Fibroblast of gingiva (primary cell): ENCODE data around the gene DPF3.
A peak's percentile ranks its signal among the peaks of the same experiment; 100 is the strongest.

ENCODE experiments used
- DNase-seq: peaks from one replicate; pipeline ENCODE4 v3.0.0-alpha.2; 2011; ENCODE audit warnings: low read depth

DPF3 gene

DNA sequence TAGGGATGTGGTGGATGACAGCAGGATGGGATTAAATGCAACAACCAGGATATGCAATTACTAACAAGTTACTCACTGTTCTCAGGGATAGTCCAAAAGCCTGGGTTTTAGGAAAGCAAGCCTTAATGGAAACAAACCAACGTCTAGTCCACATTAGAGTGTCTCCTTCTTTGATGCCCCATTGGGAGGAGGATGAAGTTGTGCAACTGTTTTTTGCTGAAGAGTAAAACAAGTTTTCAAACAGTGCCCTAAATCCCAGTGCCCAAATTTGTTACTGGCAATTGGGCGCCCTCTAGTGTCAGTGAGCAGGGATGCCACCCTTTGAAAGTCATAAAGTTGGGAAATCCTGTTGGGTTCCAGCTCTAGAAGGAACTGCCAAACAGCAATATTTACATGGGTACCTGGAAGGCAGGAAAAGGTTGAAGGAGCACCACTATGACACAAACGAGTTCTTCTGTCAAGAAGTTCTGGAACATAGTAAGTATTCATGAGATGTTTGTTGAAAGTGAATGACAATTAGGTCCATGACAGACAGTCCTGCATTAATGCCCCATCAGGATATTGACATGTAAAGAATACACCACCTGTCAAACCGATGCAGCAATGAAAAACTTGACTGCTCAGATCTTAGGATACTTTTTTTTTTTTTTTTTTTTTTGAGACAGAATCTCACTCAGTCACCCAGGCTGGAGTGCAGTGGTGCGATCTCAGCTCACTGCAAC is 11.1 kb upstream of the DPF3 start:
- peak; percentile 85 for DNase-seq

DNA sequence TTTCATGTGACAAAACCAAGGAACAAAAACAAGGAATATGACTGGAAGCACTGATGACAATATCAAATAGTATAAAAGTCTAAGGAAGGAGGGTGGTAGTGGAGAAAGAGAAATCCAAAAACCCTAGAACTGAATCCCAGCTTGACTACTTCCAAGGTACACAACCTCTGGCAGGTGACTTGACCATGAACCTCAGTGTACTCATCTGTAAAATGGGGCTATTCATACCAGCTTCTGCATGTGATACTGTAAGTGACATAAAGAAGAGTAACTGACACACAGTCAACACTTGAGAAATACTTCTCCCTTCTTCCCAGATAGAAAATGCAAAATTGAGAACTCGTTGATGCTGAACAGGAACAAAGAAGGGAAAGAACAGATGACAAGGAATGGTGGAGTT is 10.3 kb upstream of the DPF3 start:
- DNase-seq = no peak

DNA sequence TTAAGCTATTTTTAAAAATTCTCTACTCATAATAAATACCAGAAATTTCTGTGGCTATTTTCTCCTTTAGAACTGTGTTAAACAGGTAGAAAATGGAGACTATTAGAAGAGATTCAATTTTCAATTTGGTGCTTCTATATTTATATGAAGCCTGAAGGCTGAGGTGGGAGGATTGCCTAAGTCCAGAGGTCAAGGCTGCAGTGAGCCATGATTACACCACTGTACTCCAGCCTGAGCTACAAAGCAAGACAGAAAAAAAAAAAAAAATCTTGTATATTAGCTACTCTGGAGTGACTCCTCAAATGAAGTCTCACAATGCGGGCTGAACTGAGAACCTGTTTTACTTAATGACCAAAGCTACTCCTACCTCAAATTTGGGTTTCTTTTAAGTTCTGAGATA is 9.8 kb upstream of the DPF3 start:
- no peak for DNase-seq

DNA sequence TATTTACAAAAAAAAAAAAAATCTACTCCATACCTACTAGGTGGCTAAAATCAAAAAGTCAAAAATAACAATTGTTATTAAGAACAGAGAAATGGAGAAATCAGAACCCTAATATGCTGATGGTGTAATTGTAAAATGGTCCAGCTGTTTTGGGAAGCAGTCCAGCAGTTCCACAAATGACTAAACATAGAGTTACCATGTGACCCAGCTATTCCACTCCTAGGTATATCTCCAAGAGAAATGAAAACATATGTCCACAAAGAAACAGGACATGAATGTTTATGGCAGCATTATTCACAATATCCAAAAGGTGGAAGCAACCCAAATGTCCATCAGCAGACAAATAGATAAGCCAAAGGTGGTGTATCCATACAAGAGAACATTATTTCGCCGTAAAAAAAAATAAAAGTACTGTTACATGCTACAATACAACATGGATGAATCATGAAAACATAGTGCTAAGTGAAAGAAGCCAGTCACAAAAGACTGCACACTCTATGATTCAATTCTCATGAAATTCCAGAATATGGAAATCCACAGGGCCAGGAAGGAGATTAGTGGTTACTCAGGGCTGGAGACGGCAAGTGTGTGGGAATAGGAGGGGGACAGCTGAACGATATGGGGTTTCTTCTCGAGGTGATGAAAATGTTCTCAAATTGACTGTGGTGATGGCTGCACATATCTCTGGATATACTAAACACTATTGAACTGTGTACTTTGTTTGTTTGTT is 9.1 kb upstream of the DPF3 start:
- peak; percentile 54 for DNase-seq

DNA sequence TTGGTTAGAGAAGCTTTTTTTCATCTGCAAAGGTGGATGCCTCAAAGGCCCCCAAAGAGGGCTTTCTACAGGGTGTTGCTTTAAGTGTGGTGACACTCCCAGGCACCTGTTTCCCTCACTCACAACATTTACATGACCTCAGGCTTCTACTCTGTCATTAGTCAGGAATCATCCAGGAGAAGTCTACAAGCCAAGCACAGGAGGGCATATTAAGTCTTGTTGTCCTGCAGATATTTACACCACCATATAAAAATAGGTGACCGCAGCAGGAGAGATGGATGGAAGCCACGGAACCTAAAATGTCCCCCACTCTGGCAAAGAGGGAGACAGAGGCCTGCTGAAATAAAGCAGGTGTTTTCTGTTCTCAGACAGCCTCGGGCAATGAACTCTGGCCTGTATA is 7.5 kb upstream of the DPF3 start:
- no peak for DNase-seq

DNA sequence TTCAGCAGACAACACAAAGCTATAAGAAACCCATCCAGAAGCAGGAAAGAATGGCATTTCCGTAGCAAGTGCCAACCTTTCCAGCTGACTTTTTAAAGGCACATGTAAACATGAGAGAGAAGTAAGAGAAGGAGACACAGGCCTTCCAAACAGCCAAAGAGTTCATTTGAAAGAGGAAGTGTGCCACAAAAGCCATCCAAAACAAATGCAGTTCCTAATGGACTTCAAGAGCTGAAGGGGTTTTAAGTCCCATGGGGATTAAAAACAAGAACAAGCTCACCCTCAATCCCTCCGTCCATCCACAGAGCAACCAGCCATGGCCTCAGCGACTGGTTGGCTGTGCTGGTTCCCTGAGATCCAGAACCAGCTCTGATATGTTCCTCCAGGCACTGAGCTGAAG is 4.5 kb upstream of the DPF3 start:
- DNase-seq = no peak

DNA sequence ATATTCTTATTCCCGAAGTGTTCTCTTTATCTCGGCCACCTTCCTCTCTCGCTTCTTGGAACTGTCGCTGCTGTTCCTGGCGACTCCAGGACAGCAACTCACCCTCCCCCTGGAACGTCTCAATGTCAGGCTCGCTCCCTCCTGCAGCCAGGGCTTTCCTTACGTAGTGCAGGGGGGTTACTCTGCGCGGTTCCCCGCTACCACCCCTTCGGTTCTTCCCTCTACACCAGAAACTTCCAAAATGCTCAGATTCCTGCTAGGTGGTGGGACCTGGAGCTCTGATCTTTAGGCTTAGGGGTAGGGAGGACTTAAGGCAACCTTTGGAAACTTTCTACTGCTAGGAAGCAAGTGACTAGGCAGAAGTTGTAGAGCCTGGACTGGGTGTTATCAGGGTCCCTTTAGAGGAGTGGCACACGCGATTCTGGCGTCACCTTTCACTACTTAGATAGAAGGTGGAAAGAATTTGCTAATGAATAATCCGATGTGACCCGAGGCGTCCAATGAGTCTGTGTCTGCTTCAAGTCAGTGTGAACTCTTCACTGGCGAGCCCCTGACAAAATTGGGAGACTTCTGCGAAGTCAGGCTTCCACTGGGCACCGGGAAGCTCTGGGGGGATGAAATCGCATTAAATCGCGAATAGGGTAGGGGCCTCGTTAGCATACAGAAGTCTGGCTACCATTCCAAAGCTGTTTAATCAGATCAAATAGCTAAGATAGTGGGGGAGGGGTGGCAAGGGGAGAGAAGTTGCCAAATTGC is 900 bp upstream of the DPF3 start:
- DNase-seq = no peak

DNA sequence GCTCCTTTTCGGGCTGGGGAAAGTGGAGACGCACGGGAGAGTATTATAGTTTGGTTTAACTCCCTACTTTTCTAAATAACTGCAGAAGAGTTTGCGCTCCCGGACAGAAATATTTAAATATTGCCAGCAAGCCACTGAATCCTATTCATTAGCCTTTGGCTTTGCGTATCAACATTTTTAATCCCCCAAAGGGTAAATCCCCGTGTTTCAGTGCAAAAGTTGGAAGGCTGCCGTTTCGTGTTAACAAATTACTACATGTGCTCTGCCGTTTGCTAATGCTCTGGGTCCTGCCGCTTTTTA is 372 bp upstream of the DPF3 start:
- no peak for DNase-seq

DNA sequence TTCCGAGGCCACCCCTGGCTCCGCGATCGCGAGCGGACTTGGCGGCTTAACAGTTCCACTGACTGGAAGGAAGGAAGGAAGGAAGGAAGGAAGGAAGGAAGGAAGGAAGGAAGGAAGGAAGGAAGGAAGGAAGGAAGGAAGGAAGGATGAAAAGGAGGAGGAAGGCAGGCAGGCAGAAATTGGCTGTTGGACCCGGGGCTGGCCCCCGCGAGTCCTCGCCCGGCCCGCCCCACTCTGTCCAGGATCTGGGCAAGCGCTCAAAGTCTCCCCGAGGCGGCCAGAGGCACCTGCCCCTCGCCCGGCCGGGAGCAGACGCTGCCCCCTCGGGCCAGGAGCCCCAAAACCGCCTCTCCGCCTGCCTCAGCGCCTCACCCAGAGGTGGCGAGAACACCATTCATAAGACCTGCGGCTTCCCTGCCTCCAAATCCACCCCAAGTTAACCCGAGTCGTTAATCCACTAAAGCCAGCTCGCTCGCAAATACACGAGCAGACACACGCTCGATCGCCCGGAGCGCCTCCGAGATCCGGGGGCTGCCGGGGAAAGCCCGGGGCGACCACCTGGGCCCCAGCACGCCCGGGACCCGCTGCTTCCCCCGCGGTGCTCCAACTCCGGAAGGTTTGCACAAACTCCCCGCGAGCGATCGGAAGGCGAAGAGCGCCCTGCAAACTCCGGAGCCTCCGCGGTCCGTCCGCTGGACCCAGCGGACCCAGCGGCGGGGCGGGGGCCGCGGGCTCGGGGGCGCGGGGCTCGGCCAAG is 844 bp downstream of the DPF3 start:
- no peak for DNase-seq

DNA sequence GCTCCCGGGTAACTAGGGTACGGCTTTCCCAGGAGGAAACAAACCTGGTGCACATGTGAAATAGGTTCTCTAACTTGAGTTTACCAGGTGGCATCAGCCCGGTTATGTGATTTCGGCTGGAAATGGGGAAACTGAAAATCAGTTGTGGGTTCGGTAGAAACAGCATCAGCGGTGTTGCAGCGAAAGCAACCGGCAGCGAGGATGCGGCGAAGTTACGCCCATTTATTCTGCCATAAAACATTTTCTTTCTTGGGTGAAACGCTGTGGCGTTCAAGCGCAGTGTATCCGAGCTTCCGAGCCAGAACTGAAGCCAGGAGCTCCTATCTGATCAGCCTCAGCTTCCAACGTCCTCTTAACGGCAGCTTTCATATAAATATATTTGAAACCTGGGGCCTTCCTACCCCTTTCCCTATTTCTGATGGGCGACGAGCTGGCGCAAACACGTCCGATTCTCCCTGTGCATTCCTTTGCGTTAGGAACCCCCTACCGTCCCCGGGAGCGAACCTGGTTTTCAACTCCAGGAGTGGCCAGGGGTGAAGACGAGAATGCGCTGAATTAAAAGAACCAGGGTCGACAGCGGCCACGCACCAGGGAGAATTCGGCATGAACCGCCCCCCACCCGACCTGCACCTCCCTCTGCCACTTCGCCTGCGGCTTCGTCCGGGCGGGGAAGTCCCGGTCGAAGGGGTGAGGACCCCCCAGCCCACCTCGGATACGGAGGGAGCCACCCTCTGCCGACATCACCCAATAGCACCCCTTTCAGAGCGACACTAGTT is 1.6 kb downstream of the DPF3 start:
- no peak for DNase-seq

DNA sequence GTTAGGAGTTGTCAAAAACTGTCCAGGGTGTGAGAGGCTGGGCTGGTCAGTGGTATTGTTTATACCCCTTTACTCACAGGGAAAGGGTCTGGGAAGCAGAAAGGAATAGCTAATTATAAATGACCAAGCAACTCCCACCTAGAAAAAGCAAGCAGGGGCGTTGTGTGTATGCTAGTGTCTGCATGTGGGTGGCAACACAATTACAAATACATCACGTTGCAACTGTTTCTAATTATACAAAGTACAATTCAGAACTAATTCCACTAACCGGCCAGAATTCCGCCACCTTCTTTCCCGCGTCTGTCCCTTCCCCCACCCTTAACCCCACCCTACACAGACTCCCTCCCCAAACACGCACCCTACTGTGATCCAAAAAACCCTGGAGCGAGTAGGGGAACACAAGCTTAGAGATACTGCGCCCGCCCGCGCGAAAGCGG is 2.2 kb downstream of the DPF3 start:
- DNase-seq = no peak

DNA sequence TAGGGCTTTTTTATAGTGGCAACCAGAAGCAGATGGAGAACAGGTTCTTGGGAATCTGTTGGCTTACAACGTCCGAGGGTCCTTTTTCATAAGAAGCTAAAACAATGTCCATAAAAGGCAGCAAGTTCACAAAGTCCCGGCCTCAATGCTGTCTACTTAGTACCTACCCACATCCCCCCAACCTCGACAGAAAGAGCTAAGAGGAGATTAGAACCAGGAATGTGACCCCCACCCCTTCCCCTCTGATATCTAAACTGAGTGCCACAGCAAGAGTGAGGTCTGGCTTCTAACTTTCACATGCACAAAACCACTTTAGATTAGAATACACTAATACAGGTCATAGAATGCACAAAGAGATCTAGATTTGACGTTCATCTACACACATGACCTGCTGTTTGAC is 4.5 kb downstream of the DPF3 start:
- no peak for DNase-seq

DNA sequence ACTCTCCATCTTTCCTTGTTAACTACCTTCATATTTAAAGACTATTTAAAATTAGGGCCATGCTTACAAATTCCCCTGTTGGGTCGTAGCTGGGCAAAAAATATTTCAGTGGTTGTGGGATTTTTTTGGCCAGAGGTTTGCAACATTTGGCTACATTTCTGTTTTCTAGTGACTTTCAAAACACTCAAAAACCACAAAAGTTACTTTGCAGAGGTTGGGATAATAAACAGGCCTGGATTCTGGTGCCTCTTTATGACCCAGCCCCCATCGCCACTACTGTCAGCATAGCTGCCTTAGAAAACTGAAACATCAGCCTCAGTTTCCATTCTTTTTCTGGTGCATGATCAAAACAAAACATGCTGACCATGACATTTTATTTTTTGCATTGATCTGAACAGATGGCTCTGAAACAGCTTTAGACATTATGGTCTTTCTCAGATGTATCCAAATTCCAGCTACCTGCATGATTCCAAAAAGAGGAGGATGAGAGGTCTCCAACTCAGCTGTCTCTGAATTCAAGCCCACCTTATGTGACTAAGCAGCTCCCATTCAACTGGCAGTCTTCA is 5.2 kb downstream of the DPF3 start:
- DNase-seq = peak; percentile 60

DNA sequence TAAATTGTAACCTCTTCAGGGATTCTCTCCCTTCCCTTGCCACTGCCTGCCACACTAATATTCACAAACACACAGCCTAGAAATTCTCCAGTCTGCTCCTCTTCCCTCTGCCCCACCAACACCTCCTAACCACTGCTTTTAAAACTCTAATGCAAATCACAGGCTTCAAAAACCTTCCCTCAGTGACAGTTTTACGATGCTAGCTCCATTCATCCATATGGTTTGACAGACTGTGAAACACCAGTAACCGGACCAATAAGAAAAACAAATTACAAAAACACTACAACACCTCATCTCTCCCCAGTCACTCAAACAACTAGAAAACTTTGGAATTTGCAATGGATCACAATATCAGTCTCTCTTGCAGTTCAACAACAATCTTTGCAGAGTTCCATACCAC is 5.7 kb downstream of the DPF3 start:
- DNase-seq = no peak

DNA sequence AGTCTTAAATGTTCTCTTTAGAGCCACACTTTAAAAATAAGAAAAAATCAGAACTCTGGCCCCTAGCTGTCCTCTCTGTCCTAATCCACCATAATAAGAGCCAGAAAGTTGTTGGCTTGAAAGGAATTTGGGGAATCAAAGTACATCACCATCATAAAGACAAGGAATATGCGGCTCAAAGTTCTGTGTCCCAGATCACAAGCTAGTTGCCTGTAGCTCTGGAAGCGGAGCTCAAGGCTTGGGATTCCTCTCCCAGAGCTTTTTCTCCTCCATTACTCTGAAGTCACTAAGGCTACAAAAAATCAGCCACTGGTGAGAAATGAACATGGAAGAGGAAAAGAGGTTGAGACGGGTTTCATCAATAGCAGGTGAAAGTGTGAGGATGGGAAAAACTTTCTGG is 6.4 kb downstream of the DPF3 start:
- DNase-seq = no peak

DNA sequence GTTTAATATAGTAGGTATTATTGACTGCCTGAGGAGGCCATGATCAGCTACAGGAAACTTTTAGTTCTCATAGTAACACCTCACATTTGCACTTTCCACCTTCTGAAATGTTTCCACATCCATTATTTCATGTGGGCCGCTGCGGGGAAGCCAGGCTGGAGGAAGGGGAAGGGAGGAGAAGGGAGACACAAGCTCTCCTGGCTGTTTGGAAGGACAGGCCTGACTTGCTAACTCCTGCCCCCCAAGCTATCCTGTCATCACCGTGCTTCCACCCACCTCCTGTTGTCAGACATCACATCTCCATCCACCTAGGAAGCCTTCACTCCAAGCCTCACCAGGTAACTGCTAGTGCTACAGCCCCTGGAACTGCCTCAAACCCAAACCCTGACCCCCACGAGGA is 9.5 kb downstream of the DPF3 start:
- no peak for DNase-seq

DNA sequence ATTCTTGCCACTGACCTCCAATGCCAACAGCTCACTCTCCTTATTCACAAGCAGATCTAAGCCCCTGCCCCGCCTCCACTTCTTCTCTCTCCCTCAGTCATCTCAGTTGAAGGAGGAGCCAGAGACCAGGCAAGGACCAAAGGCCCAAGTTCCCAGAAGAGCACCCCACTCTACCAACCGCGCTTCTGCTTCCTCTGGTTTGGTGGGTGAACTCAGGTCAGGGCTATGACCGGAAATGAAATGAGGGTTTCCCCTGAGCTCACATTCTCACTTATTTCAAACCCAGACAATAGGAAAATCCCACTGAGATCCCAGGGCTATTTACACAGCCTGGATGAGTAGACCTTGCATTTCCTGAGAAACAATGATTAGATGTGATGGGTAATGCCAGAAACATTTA is 9.9 kb downstream of the DPF3 start:
- DNase-seq = no peak

DNA sequence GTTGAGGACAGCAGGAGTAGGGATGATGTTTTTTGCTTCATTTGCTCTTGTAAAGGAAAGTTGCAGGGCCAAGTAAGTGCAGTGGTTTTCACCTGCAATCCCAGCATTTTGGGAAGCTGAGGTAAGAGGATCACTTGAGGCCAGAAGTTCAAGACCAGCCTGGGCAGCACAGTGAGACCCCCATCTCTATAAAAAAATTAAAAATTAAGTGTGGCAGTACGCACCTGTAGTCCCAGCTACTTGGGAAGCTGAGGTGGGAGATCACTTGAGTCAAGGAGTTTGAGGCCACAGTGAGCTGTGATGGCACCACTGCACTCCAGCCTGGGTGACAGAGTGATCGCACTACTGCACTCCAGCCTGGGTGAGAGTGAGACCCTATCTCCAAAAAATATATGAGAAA is 10.8 kb downstream of the DPF3 start:
- DNase-seq = no peak

DNA sequence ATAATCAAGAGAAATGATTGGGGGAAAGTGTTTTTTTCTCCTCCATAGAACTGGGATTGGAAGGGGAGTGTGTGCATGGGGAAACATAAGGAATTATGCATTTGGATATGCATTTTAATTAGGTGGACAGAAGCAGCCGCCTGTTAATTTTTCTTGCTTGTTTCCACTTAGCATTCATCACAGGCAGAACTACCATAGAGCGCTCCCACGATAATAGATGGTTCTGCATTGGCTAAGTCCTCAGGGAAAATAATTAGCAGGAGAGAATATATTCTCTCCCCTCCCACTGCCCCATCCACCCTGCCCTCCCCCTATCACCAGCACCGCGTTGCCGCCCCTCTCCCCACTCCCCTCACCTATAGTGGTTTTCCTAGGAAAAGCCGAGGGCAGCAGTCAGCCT is 11.4 kb downstream of the DPF3 start:
- DNase-seq = no peak

DNA sequence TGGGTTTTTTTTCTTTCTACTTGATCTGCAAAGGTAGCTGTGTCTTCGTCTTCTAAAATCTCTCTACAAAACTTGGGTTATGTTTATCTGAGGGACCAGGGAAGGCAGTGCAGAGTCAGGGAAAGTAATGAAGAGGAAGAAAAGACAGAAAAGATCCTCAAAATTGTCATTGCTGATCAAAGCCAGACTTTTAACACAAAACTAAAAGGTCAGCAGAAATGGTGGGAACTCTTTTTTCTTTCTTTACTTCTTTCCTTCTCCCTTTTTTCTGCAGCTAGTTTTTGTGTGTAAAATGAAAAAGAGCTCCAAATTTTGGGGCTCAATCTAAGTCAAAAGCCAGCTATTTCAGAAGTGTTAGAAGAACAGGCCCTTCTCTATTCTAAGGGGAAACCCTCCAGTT is 11.9 kb downstream of the DPF3 start:
- DNase-seq = no peak

DNA sequence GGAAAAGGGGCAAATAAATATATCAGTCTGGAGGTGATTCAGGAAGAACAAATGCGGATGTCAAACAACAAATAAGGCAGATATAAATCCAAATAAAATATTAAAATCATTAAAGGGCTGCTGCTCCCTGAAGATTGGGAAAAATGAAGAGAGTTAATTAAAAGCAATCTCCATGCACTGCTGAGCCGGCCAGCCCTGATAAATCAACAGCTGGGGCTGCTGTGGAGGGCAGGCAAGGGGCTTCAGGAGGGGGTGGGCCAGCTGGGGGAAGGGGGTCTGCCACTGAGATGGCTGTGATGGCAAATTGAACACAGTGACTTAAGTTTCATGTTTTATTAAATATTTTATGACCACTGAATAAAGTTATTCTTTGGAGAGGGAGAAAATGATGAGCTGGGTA is 12.4 kb downstream of the DPF3 start:
- DNase-seq = no peak

DNA sequence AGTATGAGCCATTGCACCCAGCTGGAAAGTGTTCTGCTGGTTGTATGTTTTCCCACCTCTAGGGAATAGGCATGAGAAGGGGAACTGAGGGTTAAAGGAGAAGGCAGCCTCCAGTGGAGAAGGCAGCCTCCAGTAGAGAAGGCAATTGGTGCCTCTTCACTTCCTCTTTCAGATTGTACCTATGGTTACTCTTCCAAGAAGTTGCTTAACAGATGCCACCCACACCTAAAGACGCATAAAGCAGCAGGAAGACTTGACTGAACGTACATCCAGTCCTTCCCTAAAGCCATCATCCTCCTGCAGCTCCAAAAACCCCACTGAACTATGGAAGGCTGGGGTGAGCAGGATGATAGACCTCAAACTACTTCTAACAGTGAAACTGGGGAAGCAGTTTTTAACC is 13.1 kb downstream of the DPF3 start:
- DNase-seq = no peak
